PFSK-1 (cell line): ENCODE measurements around the gene KCTD1.

Experiments used
- FOXP2 ChIP-seq: optimal IDR thresholded peaks from 2 replicates; pipeline ENCODE3; 2011; ENCODE audit warnings: borderline replicate concordance, control low read depth, inconsistent platforms; ENCODE audit not compliant: insufficient read depth; ENCODE audit errors: extremely low read length, extremely low read depth
- POLR2AphosphoS5 ChIP-seq: IDR thresholded peaks from 2 replicates; pipeline ENCODE4 v1.6.1; 2012; ENCODE audit warnings: low read depth, mild to moderate bottlenecking, control low read depth, low read length, moderate library complexity
- REST ChIP-seq, 2 experiments: IDR thresholded peaks; 2 replicates each; pipeline versions ENCODE4 v1.6.1 to v1.8.0; 2011 to 2012; ENCODE audit warnings: low read depth in 2 of 2, low read length in 2 of 2, control low read depth in 1 of 2, inconsistent platforms in 1 of 2, mild to moderate bottlenecking in 1 of 2, moderate library complexity in 1 of 2; ENCODE audit not compliant: insufficient read depth in 1 of 2
- SIN3A ChIP-seq: IDR thresholded peaks from 2 replicates; pipeline ENCODE4 v1.6.1; 2012; ENCODE audit warnings: mild to moderate bottlenecking, low read length, moderate library complexity, borderline replicate concordance; ENCODE audit not compliant: insufficient read depth

DNA sequence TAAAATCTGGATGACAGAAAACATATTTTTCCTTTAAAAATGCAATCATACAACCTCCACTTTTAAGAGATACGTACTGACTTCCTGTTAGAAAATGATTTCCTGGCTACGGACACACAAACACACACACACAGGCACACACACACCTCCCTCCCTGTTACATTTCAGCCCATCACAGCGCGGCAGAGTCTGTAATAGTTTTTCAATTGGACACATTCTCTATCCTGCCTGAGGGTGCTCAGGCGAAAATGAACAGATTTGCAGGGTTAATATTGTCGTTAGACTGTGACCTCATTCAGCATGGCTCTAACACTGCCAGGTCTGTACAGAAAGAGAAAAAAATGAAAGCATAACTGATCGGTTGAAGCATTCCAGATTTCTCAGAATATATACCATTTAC is 45.0 kb downstream of the KCTD1 start:
- no peak for TF ChIP-seq SIN3A
- no peak for TF ChIP-seq POLR2AphosphoS5
- no peak for TF ChIP-seq FOXP2
- no peak for TF ChIP-seq REST (IDR thresholded peaks at IDR 0.05; ENCODE audit: insufficient read depth in 1 of 2, low read depth in 2 of 2, low read length in 2 of 2)
